ENCODE data around the gene GTF2F1. TPM values are rescaled to one million over a fixed set of nuclear protein-coding genes. Genes with fewer than 3 reads are reported as not detected.

GTF2F1 gene
- total and polyA plus RNA-seq, 7 experiments from 2014 or later: 17.9 to 71.6 (median 60.4) TPM

DNA sequence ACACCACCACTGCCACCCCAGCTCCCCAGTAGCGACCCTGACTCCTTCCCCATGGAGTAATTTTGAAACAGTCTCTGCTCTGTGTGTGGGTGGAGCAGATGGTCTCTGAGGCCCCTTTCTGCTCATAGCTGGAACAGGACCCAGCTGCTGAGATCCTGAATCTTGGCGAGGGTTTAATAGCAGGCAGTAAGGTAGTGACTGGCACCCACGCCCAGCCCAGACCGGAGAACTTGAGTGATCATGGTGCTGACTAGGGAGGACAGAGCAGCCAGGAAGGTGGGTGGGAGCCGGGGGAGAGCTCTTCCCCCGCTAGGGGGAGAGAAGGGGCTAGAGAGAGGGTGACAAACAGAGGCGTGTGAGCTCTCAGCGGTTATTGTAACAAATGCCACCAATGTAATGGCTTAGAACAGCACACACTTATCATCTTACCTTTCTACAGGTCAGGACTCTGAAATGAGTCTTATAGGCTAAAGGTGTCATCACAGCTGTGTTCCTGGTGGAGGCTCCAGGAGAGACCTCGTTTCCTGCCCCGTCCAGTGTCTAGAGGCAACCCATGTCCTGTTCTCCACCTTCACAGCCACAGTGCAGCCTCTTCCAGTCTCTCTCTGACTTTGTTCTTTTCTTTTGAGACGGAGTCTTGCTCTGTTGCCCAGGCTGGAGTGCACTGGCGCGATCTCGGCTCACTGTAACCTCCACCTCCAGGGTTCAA lies 52.3 kb downstream of the GTF2F1 start:
- Mint-ChIP-seq H3K4me1 (peaks cover 0 to 6% (median 0%) of the 10 kb centered on the region in 7 donors), H3K27me3 (no peaks in the 10 kb centered on the region), H3K4me3 (no peak overlapping the region), H3K27ac (no peak overlapping the region), H3K9me3 (peaks cover 0 to 10% (median 0%) of the 10 kb centered on the region in 11 donors), H3K36me3 (peaks cover 0 to 22% (median 7%) of the 10 kb centered on the region in 5 donors)
- Histone ChIP-seq H3K9me3 (ENCODE audit: control insufficient read depth in 2 of 3, low read length in 3 of 3) (peaks cover 0 to 3% (median 0%) of the 10 kb centered on the region in 3 experiments), H3K36me3 (ENCODE audit: control insufficient read depth in 2 of 3, insufficient read depth in 3 of 3, low read length in 3 of 3) (peaks cover 0 to 11% (median 2%) of the 10 kb centered on the region in 3 experiments), H3K27me3 (ENCODE audit: control insufficient read depth in 2 of 2, insufficient read depth in 2 of 2, low read length in 2 of 2) (no peaks in the 10 kb centered on the region), H3K4me3 (ENCODE audit: low read length) (no peak overlapping the region), H3K4me1 (ENCODE audit: control insufficient read depth in 2 of 2, insufficient read depth in 2 of 2, low read length in 2 of 2) (no peaks in the 10 kb centered on the region), H3K27ac (ENCODE audit: low read depth, low read length) (no peak overlapping the region)
- DNase-seq: no peak
- ATAC-seq: no peak
- CTCF ChIA-PET: interaction anchor here (0.5 kb wide), 1 partner anchor 965 kb away, joined by 3 read pairs; no protein-coding TSS in a partner anchor
- intact Hi-C loops (cut with micrococcal nuclease): no loop called here
- POLR2A ChIA-PET: no interaction called here

DNA sequence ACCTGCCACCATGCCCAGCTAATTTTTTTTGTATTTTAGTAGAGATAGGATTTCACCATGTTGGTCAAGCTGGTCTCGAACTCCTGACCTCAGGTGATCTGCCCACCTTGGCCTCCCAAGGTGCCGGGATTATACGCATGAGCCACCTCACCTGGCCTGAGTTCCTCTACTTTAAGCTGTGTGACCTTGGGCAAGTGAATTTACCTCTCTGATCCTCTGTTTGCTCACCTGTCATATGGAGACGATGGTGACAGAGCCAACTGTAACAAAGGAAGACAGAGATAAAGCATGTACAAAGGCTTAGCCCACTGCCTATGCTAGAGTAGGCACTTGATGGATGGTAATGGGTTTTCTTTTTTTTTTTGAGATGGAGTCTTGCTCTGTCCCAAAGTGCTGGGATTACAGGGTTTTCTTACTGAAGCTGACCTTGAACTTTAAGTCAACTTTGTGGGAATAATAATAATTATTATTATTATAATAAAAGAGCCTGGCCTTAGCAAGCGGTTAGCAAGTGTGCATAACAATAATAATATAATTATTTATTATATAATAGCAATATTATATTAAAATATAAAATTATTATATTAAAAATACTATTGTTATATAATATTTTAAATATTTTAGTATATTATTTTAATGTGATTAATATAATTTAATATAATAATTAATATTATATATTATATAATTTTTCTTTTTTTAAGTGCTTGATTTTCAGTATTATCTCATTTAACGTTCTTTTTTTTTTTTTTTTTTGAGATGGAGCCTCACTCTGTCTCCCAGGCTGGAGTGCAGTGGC lies 58.3 kb downstream of the GTF2F1 start:
- intact Hi-C loops (cut with micrococcal nuclease): no loop called here
- CTCF ChIA-PET: no interaction called here
- H3K27me3 Mint-ChIP-seq: no peaks in the 10 kb centered on the region
- DNase-seq (no peak), ATAC-seq (no peak)
- H3K36me3 Mint-ChIP-seq: peaks cover 0 to 5% (median 0%) of the 10 kb centered on the region in 5 donors
- H3K4me3 ChIP-seq (ENCODE audit: low read length): no peak overlapping the region
- peaks cover 0 to 4% (median 0%) of the 10 kb centered on the region in 11 donors for H3K9me3 Mint-ChIP-seq
- H3K4me3 Mint-ChIP-seq: no peak overlapping the region
- H3K36me3 ChIP-seq (ENCODE audit: control insufficient read depth in 2 of 3, insufficient read depth in 3 of 3, low read length in 3 of 3): peaks cover 0 to 5% (median 0%) of the 10 kb centered on the region in 3 experiments
- H3K27ac Mint-ChIP-seq: no peak overlapping the region
- no peak overlapping the region for H3K27ac ChIP-seq (ENCODE audit: low read depth, low read length)
- H3K9me3 ChIP-seq (ENCODE audit: control insufficient read depth in 2 of 3, low read length in 3 of 3): peaks cover 0 to 3% (median 0%) of the 10 kb centered on the region in 3 experiments
- POLR2A ChIA-PET: interaction anchor here (0.7 kb wide), 1 partner anchor 551 kb away, joined by 3 read pairs; no protein-coding TSS in a partner anchor
- no peaks in the 10 kb centered on the region for H3K4me1 Mint-ChIP-seq
- no peaks in the 10 kb centered on the region for H3K4me1 ChIP-seq (ENCODE audit: control insufficient read depth in 2 of 2, insufficient read depth in 2 of 2, low read length in 2 of 2)
- no peaks in the 10 kb centered on the region for H3K27me3 ChIP-seq (ENCODE audit: control insufficient read depth in 2 of 2, insufficient read depth in 2 of 2, low read length in 2 of 2)

- CTCF ChIA-PET: no interaction called here
- Mint-ChIP-seq H3K4me1 (no peaks in the 10 kb centered on the region), H3K4me3 (no peak within 1 kb of the TSS), H3K27ac (no peak within 1 kb of the TSS), H3K27me3 (no peaks in the 10 kb centered on the region), H3K36me3 (peaks cover 0 to 4% (median 0%) of the 10 kb centered on the region in 5 donors), H3K9me3 (no peaks in the 10 kb centered on the region)
- Histone ChIP-seq H3K27me3 (ENCODE audit: control insufficient read depth in 2 of 2, insufficient read depth in 2 of 2, low read length in 2 of 2) (no peaks in the 10 kb centered on the region), H3K9me3 (ENCODE audit: control insufficient read depth in 2 of 3, low read length in 3 of 3) (no peaks in the 10 kb centered on the region), H3K27ac (ENCODE audit: low read depth, low read length) (no peak within 1 kb of the TSS), H3K4me1 (ENCODE audit: control insufficient read depth in 2 of 2, insufficient read depth in 2 of 2, low read length in 2 of 2) (no peaks in the 10 kb centered on the region), H3K4me3 (ENCODE audit: low read length) (no peak within 1 kb of the TSS), H3K36me3 (ENCODE audit: control insufficient read depth in 2 of 3, insufficient read depth in 3 of 3, low read length in 3 of 3) (no peaks in the 10 kb centered on the region)
- intact Hi-C loops (cut with micrococcal nuclease): no loop called here
- no peak for ATAC-seq
- POLR2A ChIA-PET: no interaction called here
- DNase-seq: no peak
Observed at GRCh38 chr19:6333439-6333838, 59.5 kb downstream of the GTF2F1 start, which contains the start of gene ACER1. TSS of gene ACER1 (minus strand) at chr19:6333612. CDS start at chr19:6333551, 61 bp downstream.

Small RNA genes within 50 kb of the gene (microRNA-seq; reads per million reads assigned to microRNA genes)
- gene MIR3940 (ENCODE audit: borderline microRNAs expressed): not detected
- not detected for gene MIR6790 (ENCODE audit: borderline microRNAs expressed)
- not detected for gene MIR6885 (ENCODE audit: borderline microRNAs expressed)

Other genes with a start within 250 kb of the GTF2F1 start
- gene MLLT1, start 113.2 kb downstream of the GTF2F1 start, total RNA-seq: 10 to 100 TPM; 33.3 to 47.5 (median 39.0) TPM
- 1 to 10 TPM in 1 of 2 donors, under 1 TPM in 1; 0.57 to 1.8 TPM for gene MLLT1, start 113.2 kb downstream of the GTF2F1 start, polyA plus RNA-seq
- gene ACER1, start 59.6 kb downstream of the GTF2F1 start, total RNA-seq: 1 to 10 TPM in 2 of 5 experiments, under 1 TPM in 3; 0.65 to 2.9 (median 0.87) TPM
- gene ACER1, start 59.6 kb downstream of the GTF2F1 start, polyA plus RNA-seq: 1 to 10 TPM; 1.1 to 3.9 TPM
- 100 to 1,000 TPM in 1 of 5 experiments, 10 to 100 TPM in 4; 53.2 to 129 (median 75.9) TPM for gene CLPP, start 31.6 kb downstream of the GTF2F1 start, total RNA-seq
- gene CLPP, start 31.6 kb downstream of the GTF2F1 start, polyA plus RNA-seq: 100 to 1,000 TPM; 156 to 196 TPM
- 10 to 100 TPM; 33.6 to 90.1 (median 72.9) TPM for gene ALKBH7, start 20.4 kb downstream of the GTF2F1 start, total RNA-seq
- 100 to 1,000 TPM; 129 to 142 TPM for gene ALKBH7, start 20.4 kb downstream of the GTF2F1 start, polyA plus RNA-seq
- gene PSPN, start 17.2 kb downstream of the GTF2F1 start, total RNA-seq: 1 to 10 TPM; 1.8 to 4.0 (median 2.8) TPM
- under 1 TPM; 0.60 to 0.91 TPM for gene PSPN, start 17.2 kb downstream of the GTF2F1 start, polyA plus RNA-seq
- gene KHSRP, start 31.6 kb upstream of the GTF2F1 start, total RNA-seq: 100 to 1,000 TPM; 142 to 276 (median 152) TPM
- gene KHSRP, start 31.6 kb upstream of the GTF2F1 start, polyA plus RNA-seq: 10 to 100 TPM; 12.5 to 20.9 TPM
- under 1 TPM in 1 of 5 experiments, not detected in 4; 0.32 TPM for gene SLC25A41, start 40.6 kb upstream of the GTF2F1 start, total RNA-seq
- gene SLC25A41, start 40.6 kb upstream of the GTF2F1 start, polyA plus RNA-seq: not detected
- gene SLC25A23, start 66.6 kb upstream of the GTF2F1 start, total RNA-seq: 10 to 100 TPM in 4 of 5 experiments, 1 to 10 TPM in 1; 9.0 to 31.3 (median 22.0) TPM
- gene SLC25A23, start 66.6 kb upstream of the GTF2F1 start, polyA plus RNA-seq: 10 to 100 TPM; 18.8 to 35.0 TPM
- gene CRB3, start 71.1 kb upstream of the GTF2F1 start, total RNA-seq: 1 to 10 TPM in 4 of 5 experiments, under 1 TPM in 1; 0.44 to 8.6 (median 5.7) TPM
- 10 to 100 TPM in 1 of 2 donors, 1 to 10 TPM in 1; 6.5 to 10.1 TPM for gene CRB3, start 71.1 kb upstream of the GTF2F1 start, polyA plus RNA-seq
- gene DENND1C, start 88.6 kb upstream of the GTF2F1 start, total RNA-seq: 100 to 1,000 TPM; 106 to 142 (median 118) TPM
- 100 to 1,000 TPM in 1 of 2 donors, 10 to 100 TPM in 1; 57.3 to 142 TPM for gene DENND1C, start 88.6 kb upstream of the GTF2F1 start, polyA plus RNA-seq
- gene TUBB4A, start 109.1 kb upstream of the GTF2F1 start, total RNA-seq: 1 to 10 TPM; 1.5 to 7.6 (median 2.6) TPM
- 1 to 10 TPM; 1.5 to 4.5 TPM for gene TUBB4A, start 109.1 kb upstream of the GTF2F1 start, polyA plus RNA-seq
- 1 to 10 TPM in 3 of 5 experiments, under 1 TPM in 1, not detected in 1; 0.38 to 3.9 (median 3.0) TPM for gene TNFSF9, start 137.9 kb upstream of the GTF2F1 start, total RNA-seq
- not detected for gene TNFSF9, start 137.9 kb upstream of the GTF2F1 start, polyA plus RNA-seq
- 10 to 100 TPM in 1 of 5 experiments, 1 to 10 TPM in 1, not detected in 3; 1.2 to 39.6 TPM for gene CD70, start 198.0 kb upstream of the GTF2F1 start, total RNA-seq
- gene CD70, start 198.0 kb upstream of the GTF2F1 start, polyA plus RNA-seq: not detected